Activated CD8-positive, alpha-beta memory T cell treated with anti-CD3 and anti-CD28 coated beads, Interleukin-2, amount 50 U/mL, for 4 hours (primary cell): Measurements from ENCODE around the gene DNAJC2.

Experiments used
- DNase-seq: peaks from one replicate; pipeline ENCODE4 v3.0.0-alpha.2; 2020

The DNAJC2 gene, protein sequence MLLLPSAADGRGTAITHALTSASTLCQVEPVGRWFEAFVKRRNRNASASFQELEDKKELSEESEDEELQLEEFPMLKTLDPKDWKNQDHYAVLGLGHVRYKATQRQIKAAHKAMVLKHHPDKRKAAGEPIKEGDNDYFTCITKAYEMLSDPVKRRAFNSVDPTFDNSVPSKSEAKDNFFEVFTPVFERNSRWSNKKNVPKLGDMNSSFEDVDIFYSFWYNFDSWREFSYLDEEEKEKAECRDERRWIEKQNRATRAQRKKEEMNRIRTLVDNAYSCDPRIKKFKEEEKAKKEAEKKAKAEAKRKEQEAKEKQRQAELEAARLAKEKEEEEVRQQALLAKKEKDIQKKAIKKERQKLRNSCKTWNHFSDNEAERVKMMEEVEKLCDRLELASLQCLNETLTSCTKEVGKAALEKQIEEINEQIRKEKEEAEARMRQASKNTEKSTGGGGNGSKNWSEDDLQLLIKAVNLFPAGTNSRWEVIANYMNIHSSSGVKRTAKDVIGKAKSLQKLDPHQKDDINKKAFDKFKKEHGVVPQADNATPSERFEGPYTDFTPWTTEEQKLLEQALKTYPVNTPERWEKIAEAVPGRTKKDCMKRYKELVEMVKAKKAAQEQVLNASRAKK

DNA sequence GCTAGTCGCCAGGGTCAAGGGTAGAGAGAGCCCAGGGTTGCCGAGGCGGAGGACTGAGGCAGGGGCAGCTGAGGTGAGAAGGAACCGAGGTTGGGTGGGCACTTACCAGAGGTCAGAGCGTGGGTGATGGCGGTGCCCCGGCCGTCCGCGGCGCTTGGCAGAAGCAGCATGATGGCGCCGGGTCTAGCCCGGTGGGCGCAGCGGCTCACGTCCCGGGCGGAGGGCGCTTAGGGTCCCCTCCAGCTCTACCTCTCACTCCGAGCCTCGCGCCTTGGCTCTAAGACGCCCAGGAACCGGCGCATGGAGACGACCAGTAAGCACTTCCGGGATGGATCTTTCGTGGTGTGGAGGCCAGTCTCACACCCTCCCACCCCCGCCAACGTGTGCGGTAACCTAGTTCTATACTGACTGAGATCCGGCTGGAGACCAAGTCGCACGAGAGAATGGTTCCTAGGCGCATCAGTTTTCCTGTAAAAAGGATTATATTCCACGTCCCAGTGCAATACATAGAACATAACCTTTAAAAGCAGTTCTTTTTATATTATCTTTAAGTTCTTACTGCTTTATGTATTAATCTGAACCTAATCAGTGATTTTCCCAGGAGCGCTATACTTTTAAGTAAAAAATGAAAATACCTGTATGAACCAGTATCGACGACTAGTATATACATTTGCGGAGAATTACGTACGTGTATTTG is at the start of gene DNAJC2:
DNAJC2 (minus strand) TSS at position 315 of the 697 bp plus-strand sequence; CDS start at position 170, 145 bp downstream.
- peak; percentile 81 for DNase-seq

DNA sequence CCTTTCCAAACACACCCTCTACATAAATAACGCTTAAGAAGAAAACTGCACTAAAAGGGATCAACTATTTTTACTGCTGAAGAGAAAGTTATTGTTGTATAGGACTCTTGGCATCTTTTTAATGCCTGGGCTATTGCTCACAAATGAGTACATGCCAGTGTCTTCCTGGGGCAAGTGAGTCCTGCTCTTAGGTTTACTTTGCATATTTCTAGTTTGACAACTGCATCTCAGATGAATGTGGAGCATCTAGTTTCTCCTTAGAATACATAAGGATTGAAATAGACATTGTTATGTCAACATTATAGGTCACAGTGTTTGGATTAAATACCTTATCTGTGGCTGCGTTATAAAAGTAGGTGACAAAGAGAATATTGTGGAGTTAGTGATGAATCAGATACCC is 47.4 kb upstream of the DNAJC2 start:
- DNase-seq, result no peak

DNA sequence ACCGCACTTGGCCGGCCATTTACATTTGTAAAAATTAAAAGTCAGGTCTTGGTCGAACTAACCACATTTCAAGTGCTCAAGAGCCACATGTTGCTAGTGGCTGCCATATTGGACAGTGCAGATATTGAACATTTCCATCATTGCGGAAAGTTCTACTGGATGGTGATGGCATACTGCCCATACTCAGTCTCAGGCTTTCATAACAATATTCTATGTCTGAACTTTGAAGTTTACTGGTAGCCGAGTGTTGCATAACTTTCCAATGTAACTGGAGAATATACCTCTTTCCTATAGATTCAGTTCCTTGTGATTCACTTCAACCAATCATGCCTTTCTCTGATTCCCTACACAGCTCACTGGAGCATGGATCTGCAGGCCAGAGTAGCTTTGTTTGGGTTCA is 46.6 kb upstream of the DNAJC2 start:
- no peak for DNase-seq

DNA sequence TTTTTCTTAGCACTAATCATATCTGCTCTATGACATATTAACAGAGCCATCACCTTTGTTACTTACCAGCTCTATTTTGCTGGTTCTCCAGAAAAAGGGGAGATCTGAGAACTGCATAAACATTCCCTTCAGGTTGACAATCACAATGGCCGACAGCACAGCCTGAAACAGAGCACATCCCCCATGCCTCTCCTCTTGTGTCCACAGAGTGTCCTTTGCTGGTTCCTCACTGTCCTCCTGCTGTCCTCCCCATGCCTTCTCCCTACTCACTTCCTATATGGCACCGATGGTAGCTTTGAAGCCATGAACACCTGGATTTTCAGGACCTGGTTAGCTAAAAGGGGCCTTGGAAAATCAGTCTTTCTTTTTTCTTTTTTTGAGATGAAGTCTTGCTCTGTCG is 44.7 kb upstream of the DNAJC2 start:
- DNase-seq, result no peak

DNA sequence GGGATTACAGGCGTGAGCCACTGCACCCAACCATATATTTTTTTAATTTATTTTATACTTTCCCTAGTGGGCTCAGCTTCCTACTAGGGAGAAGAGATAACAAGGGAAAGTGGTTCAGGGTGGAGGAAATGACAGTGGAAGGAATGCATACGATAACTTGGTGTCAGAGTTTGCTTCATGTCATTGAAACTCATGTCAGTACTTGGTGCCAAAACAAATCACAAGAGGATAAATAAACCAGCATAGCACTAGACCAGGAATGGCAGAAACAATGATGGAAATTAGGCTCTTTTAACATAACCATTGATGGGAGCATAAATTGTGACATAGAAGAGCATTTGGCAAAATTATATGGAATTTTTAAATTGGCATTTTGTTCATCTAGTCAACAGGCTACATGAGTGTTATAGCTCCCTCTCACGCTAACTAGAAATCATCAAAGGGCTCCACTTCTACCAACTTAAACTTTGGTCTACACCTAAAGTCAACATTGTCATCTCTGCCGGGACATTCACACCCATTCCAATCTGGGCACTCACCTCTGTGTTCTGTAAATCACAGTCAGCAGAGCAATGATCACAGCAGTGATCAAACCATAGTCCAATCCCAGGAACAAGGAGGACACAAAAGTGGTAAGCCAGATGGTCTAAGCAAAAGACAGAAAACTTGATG is 44.0 kb upstream of the DNAJC2 start:
- DNase-seq, result no peak

DNA sequence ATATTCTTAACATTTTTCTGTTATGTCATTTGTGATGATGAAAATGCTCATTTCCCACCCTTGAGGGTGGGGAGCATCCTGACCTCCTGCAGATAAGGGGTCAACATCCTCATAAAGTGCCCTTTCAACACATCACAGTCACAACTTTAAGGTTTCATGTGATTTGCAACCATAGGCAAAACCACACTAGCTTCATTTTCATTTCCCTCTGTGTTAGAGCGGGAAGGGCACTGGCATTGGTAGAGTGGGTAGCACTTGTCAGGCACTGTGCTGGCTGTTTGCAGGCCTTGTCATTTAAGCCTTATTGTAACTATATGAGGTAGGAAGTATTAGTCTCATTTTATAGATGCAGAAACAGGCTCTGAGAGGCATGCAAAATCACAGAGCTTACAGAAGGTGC is 42.7 kb upstream of the DNAJC2 start:
- DNase-seq, result no peak

DNA sequence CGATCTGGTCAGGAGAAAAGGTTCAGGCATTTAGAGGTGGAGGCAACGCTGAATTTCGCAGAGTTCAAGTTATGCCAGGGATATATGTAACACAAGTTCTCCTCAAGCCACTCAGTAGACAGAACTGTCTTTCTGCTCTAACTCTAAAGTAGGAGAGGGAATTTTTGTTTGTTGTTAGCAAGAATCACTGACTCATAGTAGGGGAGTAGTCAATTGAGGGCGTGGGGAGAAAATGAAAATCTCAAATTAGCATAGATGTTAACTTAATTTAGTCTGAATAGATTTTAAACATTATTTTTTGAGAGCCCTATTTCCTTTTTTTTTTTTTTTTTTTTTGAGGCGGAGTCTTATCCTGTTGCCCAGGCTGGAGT is 37.5 kb upstream of the DNAJC2 start:
- no peak for DNase-seq

DNA sequence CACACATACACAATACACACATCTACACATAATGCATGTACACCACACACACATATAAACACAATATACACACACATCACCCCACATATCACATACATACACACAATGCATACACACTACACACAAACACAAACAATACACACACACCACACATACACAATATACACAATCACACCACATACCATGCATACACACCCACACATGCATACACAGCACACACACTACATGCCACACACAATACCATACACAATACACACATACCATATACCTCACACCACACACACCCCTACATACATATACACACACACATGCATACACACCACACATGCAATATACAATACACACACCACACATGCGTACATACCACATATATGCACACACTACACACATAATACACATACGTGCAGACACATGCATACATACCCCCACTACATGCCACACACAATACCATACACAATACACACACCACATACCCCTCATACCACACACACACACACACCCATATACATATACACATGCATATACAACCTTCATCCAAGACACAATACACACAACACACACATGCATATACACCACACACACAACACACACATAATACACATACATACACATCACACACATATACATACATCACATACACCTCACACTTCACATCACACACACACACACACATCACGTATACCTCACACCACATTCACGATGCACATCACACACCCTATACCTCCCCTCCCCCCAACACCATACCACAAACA is 36.9 kb upstream of the DNAJC2 start:
- no peak for DNase-seq

DNA sequence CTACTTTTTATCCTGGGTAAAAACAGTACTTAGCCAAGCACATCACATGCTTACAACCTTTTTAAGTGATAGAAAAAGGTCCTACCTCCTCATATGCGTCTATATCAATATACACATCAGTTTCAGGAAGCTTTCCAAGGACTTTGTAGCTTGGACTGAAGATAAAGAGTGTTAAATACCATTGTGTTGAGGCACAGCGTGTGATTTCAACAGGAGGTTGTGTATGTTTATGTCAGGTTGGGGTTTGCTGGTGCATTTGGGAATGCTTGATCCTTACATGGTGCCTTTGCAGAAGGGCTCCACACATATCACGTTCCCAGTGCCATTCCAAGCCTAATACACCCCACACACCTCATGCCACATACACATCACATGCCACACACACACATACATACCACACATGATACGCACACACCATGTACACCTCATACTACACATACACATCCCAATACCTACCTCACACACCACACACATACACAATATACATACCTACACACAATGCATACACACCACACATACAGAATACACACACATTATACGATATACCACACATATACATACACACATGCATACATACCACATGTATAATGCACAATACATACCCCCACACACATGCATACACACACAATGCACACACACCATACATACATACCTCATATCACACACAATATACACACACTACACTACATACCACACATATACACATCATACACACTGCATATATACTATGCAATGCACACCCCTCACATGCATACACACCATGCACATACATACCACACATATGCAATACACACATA is 36.0 kb upstream of the DNAJC2 start:
- no peak for DNase-seq

DNA sequence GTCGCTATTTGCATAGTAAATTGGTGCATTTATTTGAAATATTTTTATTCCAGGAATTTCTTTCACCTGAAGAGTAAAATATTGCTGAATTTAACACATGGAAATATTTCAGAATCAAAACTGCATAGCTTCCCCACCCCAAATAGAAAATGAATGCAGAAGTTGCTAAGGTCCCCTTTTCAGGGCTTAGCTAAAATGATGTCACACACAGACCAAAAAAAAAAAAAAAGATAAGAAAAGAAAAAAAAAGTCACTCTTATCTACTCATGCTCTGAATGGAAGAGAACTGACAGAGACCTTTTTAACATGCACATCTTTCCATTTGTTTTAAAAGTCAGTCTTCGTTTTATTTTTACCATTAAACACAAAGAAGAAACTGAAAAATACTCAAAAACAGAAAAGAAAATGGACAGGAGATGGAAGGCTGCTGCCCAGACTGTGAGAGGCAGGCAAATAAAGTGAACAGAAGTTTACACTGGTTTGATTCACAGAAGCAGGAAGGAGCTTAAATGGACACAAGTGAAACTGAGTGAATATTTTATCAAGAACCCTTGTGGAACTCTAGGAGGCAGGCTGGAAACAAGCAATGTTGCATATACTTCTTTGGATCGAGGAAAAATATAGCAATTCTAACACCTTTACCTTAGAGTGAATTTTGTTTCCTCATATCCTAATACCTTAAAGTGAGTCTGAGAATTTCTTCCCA is 34.9 kb upstream of the DNAJC2 start:
- DNase-seq, result no peak

DNA sequence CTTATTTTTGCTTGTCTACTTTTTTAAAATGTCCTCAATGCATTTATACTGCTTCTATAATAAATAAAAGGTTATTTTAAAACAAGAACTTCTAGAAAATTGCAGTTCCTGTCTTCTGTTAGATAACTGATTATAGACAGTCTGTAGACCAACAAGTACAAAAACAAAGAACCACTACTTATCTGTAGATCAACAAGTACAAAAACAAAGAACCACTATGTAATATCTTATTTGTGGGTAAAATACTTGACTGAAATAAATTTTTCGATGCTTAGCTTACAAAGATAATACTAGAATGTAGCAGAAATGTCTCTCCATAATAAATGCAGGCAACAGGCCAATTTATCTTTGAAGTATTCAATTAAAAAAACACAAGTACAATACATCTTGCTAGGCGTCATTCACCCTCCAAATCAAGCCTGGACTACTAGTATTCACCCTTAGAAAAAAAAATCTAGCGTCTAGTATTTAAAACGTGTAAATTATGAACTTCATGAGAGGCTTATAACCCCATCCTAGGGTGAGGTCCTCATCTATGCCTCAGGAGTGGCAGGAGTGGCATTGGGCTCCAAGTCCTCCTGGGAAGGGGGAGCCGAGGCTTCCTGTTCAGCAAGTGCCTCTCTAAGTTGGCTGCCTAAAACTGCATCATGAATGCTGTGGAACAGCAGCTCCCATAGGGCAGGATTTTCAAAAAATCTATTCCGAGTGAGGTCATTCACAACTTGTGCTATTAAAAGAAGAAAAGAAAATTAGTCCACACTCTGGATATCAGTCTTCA is 29.5 kb upstream of the DNAJC2 start:
- no peak for DNase-seq

DNA sequence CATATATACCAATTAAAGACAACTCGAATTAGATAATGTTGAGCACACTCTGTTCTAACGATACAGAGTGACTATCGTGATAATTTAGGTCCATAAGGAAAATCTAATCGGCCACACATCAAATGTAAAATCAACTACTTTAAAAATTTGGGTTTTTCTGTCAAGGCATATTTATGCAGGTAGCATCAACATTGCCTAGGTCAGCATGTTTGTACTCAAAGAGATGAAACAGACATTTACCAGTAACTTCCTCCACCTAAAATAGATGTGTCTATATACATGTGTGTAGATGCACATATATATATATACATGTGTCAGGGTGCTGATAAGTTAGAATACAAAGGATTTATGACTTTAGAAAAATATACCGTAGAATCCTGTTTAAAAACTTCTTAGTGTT is 24.9 kb upstream of the DNAJC2 start:
- no peak for DNase-seq

DNA sequence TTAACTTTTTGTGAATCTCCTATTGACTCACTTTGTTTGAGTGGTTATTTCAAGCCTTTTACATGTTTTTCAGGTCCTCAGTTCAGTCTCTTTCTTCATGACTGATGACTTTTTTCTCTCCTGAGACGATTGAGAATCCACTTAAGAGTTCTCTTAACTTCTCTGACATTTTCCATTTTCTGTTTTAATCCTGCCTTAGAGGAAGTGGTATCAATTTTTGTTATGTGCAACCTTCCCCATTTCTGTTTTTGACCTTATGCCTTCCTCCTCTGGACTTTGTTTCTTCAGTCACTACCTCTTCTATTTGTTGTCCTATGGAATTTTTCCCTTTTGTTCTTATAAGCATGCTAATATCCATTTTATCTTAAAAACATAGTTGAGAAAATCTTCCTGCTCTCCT is 5.2 kb upstream of the DNAJC2 start:
- no peak for DNase-seq

DNA sequence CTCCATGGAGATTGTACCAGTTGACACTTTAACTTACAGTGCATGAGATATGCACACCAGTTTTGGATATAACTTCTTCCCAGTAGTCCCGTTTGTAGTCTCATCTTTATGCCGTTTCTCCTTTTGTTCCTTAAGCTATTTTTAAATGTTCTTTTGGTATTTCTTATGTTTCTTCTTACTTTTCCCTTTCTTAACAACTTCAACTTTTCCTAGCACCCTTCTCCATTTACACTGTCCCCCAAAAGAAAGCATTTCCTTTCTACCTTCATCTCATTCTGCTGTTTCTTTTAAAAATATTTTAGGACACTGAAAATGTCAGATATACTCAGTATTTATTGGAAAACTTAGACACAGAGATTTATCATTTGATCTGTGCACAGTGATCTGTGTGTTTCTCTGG is 4.4 kb upstream of the DNAJC2 start:
- DNase-seq, result no peak

DNA sequence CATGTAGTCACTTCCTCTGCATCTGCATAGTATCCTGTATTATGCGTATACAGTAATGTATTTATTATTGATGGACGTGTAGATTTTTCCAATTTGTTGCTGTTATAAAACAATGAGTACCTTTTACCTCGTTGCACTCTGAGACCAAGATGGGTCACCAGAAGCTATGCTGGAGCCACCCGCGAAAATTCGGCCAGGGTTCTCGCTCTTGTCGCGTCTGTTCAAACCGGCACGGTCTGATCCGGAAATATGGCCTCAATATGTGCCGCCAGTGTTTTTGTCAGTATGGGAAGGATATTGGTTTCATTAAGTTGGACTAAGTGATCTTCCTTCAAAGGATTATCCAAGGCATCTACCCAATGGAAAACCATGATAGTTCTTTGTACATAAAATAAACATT is 3.9 kb upstream of the DNAJC2 start:
- DNase-seq, result no peak

DNA sequence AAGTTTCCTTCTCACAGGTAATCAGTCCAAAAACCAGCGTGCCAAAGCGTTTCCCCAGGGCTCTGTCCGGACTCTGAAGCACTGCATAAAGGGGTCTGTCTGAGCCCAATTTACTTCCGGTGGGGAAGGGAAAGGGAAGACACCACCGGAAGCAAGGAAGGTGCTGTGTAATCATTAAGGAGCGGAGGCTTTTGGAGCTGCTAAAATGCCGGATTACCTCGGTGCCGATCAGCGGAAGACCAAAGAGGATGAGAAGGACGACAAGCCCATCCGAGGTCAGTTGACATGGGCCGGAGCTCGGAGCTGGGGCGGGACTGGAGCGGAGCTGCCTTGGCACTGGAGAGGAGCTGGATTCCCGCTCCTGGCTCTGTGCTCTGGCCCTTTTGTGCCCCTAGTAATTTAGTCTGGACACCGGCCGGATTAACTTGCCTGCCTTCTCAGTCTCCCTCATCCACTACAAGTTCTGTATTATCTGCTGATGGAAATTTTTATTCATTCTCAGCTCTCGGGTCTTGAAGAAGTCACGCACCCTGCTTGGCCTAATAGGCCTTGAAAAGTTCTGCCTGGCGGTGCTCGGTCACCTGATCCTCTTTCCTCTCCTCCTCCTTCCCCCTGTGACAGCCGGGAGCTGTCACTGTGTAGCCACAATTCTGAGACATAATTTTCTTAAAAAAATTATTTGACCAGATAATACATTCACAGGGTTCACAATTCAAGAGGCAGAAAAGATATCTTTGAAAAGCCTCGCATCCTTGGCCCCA is 3.1 kb upstream of the DNAJC2 start, which contains the start of gene PSMC2:
PSMC2 (plus strand) TSS at position 137 of the 761 bp plus-strand sequence; CDS start at position 206, 69 bp downstream.
- DNase-seq, result peak; percentile 77

DNA sequence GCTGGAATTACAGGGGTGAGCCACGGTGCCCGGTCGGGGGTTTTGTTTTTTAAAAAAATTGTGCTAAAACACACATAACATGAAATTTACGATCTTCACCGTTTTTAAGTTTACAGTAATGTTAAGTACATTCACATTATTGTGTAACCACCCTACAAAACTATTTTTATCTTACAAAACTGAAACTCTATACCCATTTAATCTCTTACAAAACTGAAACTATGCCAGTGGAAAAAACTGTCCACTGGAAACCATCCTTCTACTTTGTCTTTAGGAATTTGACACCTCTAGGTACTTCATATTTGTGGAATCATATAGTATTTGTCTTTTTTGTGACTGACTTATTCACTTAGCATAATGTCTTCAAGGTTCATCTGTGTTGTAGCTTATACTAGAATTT is 1.8 kb upstream of the DNAJC2 start:
- DNase-seq, result no peak

DNA sequence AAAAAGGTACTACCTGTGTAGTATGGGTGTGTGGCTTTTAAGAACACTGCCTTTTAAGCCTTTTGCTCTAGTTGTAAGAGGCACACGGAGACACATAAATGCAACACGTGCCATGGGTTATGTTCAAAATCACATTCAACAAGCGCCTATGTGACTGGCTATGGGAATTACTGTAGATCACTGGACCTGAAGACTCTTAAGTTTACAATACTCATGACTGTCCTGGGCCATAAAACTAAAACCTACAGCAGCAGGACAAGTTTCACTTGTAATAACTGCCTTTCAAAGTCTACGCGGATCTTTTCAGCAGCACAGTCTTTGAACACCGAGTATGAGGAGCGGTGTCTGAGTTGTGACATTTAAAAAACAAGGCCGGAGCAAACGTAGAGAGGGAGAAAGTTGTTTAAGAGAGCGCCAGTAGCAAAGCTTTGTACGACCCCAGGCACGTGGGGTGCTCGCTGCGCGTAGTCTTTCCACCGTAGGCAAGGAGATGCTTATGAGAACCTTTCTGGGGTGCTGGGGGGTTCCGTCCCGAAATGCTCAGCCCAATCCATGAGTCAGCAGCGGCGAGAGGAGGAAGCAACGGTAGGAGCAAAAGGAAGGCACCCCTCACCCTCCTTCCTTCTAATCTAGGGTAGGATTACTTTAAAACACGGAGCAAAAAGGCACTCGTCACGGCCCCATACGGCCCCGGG is 662 bp downstream of the DNAJC2 start:
- peak; percentile 54 for DNase-seq

DNA sequence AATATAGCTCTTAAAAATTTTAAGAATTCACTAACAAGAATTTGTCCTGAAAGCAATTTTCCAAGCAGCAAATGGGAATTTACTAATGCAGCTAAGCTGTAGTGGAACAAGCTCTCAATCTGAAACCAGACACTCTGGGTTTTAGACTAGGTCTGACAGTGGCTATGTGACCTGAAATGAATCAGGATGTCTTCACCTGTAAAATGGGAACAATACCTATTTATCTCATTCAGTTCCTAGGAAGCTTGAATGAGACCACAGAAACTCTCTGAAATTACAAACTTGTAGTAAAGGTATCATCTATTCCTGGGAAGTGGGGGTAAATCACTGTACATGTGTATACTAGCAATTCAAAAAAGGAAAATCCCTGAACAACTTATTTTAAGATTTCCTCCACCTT is 1.2 kb downstream of the DNAJC2 start:
- DNase-seq, result no peak
